ENCODE results near the gene GIMAP2.
A peak's percentile ranks its signal among the peaks of the same experiment; 100 is the strongest.

Gene GIMAP2

GRCh38 chr7:150739033-150739432 lies 53.5 kb downstream of the GIMAP2 start:
- FAIRE-seq (no peak), DNase-seq (ENCODE audit: insufficient read length, low spot score) (no peak)
- TF ChIP-seq CTCF (IDR thresholded peaks at IDR 0.05; ENCODE audit: insufficient read depth, missing control alignments): peak; percentile 10

- no peak for DNase-seq (ENCODE audit: insufficient read length, low spot score)
- TF ChIP-seq CTCF (IDR thresholded peaks at IDR 0.05; ENCODE audit: insufficient read depth, missing control alignments): no peak
- no peak for FAIRE-seq
Measured at GRCh38 chr7:150740053-150740452, 54.5 kb downstream of the GIMAP2 start.

- FAIRE-seq (no peak), DNase-seq (ENCODE audit: insufficient read length, low spot score) (no peak)
- TF ChIP-seq CTCF (IDR thresholded peaks at IDR 0.05; ENCODE audit: insufficient read depth, missing control alignments): no peak
Measured at GRCh38 chr7:150742286-150742968, 56.9 kb downstream of the GIMAP2 start.
